Neuron (in vitro differentiated cells): Measurements from ENCODE around the gene SRMS.
"Not testable (repeated sequence)": the region's sequence is repeated elsewhere in the genome, so short reads cannot be mapped to it uniquely, and the experiment has no call there.

Source experiments
- H2AFZ ChIP-seq: one replicate; pipeline ENCODE4 v1.6.1; 2013; ENCODE audit warnings: low read depth, mild to moderate bottlenecking, inconsistent platforms, low read length, moderate library complexity
- H3K27me3 ChIP-seq: one replicate; pipeline ENCODE4 v1.6.1; 2013; ENCODE audit warnings: low read length; ENCODE audit not compliant: insufficient read depth
- H3K36me3 ChIP-seq: one replicate; pipeline ENCODE4 v1.6.1; 2013; ENCODE audit warnings: low read length; ENCODE audit not compliant: insufficient read depth
- H3K4me1 ChIP-seq: one replicate; pipeline ENCODE4 v1.6.1; 2013; ENCODE audit warnings: low read length; ENCODE audit not compliant: insufficient read depth
- H3K4me3 ChIP-seq: 2 replicates; pipeline ENCODE4 v1.5.1; 2013; ENCODE audit warnings: mild to moderate bottlenecking, low read length, moderate library complexity
- H3K9me3 ChIP-seq: one replicate; pipeline ENCODE4 v1.6.1; 2013; ENCODE audit warnings: low read length

The SRMS gene

GRCh38 chr20:63520934-63521601, 26.5 kb downstream of the SRMS start:
- peaks cover 6% of the 10 kb centered on the region for H3K9me3 ChIP-seq
- no peak overlapping the region for H2AFZ ChIP-seq
- H3K36me3 ChIP-seq = peaks cover 26% of the 10 kb centered on the region
- H3K4me1 ChIP-seq = peaks cover 17% of the 10 kb centered on the region
- H3K4me3 ChIP-seq = peak overlapping the region; percentile 98
- H3K27me3 ChIP-seq = no peaks in the 10 kb centered on the region

GRCh38 chr20:63520504-63520933, 27.0 kb downstream of the SRMS start, which contains the start of gene PPDPF:
PPDPF (plus strand) TSS chr20:63520765; CDS start chr20:63521309, 544 bp downstream.
- peak within 1 kb of the TSS; percentile 75 for H2AFZ ChIP-seq
- H3K36me3 ChIP-seq = peaks cover 26% of the 10 kb centered on the region
- peaks cover 17% of the 10 kb centered on the region for H3K4me1 ChIP-seq
- peaks cover 6% of the 10 kb centered on the region for H3K9me3 ChIP-seq
- H3K4me3 ChIP-seq = peak within 1 kb of the TSS; percentile 98
- H3K27me3 ChIP-seq = no peaks in the 10 kb centered on the region

GRCh38 chr20:63519668-63520503, 27.7 kb downstream of the SRMS start:
- peaks cover 17% of the 10 kb centered on the region for H3K4me1 ChIP-seq
- peak overlapping the region; percentile 98 for H3K4me3 ChIP-seq
- H3K9me3 ChIP-seq = peaks cover 6% of the 10 kb centered on the region
- H3K36me3 ChIP-seq = peaks cover 26% of the 10 kb centered on the region
- H2AFZ ChIP-seq = peak overlapping the region; percentile 75
- no peaks in the 10 kb centered on the region for H3K27me3 ChIP-seq

GRCh38 chr20:63518946-63519667, 28.4 kb downstream of the SRMS start:
- Histone ChIP-seq H3K4me1 (peaks cover 17% of the 10 kb centered on the region), H3K36me3 (peaks cover 26% of the 10 kb centered on the region), H3K9me3 (peaks cover 6% of the 10 kb centered on the region), H3K27me3 (no peaks in the 10 kb centered on the region), H2AFZ (no peak overlapping the region), H3K4me3 (peak overlapping the region; percentile 98)

GRCh38 chr20:63518351-63518861, 29.1 kb downstream of the SRMS start:
- H3K9me3 ChIP-seq = peaks cover 5% of the 10 kb centered on the region
- H3K4me3 ChIP-seq = no peak overlapping the region
- H2AFZ ChIP-seq = no peak overlapping the region
- H3K36me3 ChIP-seq = peaks cover 23% of the 10 kb centered on the region
- H3K27me3 ChIP-seq = no peaks in the 10 kb centered on the region
- H3K4me1 ChIP-seq = peaks cover 17% of the 10 kb centered on the region

- H3K4me3 ChIP-seq = no peak overlapping the region
- H3K9me3 ChIP-seq = peaks cover 6% of the 10 kb centered on the region
- H2AFZ ChIP-seq = no peak overlapping the region
- H3K27me3 ChIP-seq = no peaks in the 10 kb centered on the region
- H3K4me1 ChIP-seq = peaks cover 17% of the 10 kb centered on the region
- H3K36me3 ChIP-seq = peaks cover 17% of the 10 kb centered on the region
These were observed 29.9 kb downstream of the SRMS start for GRCh38 chr20:63517376-63518309.

GRCh38 chr20:63514520-63514919, 33.0 kb downstream of the SRMS start:
- not testable (repeated sequence) for H3K4me3 ChIP-seq, H2AFZ ChIP-seq, H3K27me3 ChIP-seq, H3K4me1 ChIP-seq, H3K36me3 ChIP-seq, H3K9me3 ChIP-seq

- Histone ChIP-seq H3K36me3 (peaks cover under 1% of the 10 kb centered on the region), H3K27me3 (no peaks in the 10 kb centered on the region), H2AFZ (no peak overlapping the region), H3K9me3 (peaks cover 7% of the 10 kb centered on the region), H3K4me3 (no peak overlapping the region), H3K4me1 (no peaks in the 10 kb centered on the region)
These were observed 34.3 kb downstream of the SRMS start for GRCh38 chr20:63513207-63513606.

- Histone ChIP-seq H3K9me3 (peaks cover 19% of the 10 kb centered on the region), H3K27me3 (no peaks in the 10 kb centered on the region), H3K4me1 (no peaks in the 10 kb centered on the region), H2AFZ (no peak overlapping the region), H3K4me3 (no peak overlapping the region), H3K36me3 (no peaks in the 10 kb centered on the region)
These were observed 38.4 kb downstream of the SRMS start for GRCh38 chr20:63509088-63509564.

- peaks cover 9% of the 10 kb centered on the region for H3K4me1 ChIP-seq
- no peak overlapping the region for H3K4me3 ChIP-seq
- peaks cover 17% of the 10 kb centered on the region for H3K9me3 ChIP-seq
- no peak overlapping the region for H2AFZ ChIP-seq
- no peaks in the 10 kb centered on the region for H3K36me3 ChIP-seq
- H3K27me3 ChIP-seq = no peaks in the 10 kb centered on the region
These were observed 39.3 kb downstream of the SRMS start for GRCh38 chr20:63508072-63508768.

- Histone ChIP-seq H3K4me3 (no peak overlapping the region), H3K27me3 (no peaks in the 10 kb centered on the region), H3K36me3 (no peaks in the 10 kb centered on the region), H3K9me3 (peaks cover 14% of the 10 kb centered on the region), H2AFZ (no peak overlapping the region), H3K4me1 (peaks cover 18% of the 10 kb centered on the region)
These were observed 40.3 kb downstream of the SRMS start for GRCh38 chr20:63507083-63507743.
